ENCODE measurements around the gene SRD5A1. TPM values are rescaled to one million over a fixed set of nuclear protein-coding genes. Genes with fewer than 3 reads are reported as not detected.

Gene SRD5A1
- polyA plus RNA-seq, 1 experiment = 20.9 TPM

GRCh38 chr5:6703806-6704205 lies 70.6 kb downstream of the SRD5A1 start:
- H3K27me3 ChIP-seq (ENCODE audit: control insufficient read depth, insufficient read depth, low read length) = no peaks in the 10 kb centered on the region; the same call in 1 of the 2 replicates
- TF ChIP-seq CTCF (IDR thresholded peaks at IDR 0.05; ENCODE audit: insufficient read depth, low read depth, low read length) = no peak
- no peak for DNase-seq (ENCODE audit: low read depth)
- H3K36me3 ChIP-seq (ENCODE audit: control insufficient read depth, insufficient read depth, low read length) = no peaks in the 10 kb centered on the region
- ChIA-PET POLR2A (no interaction called here), CTCF (interaction anchor here (1.9 kb wide), 1 partner anchor 16 kb away, joined by 4 read pairs; no protein-coding TSS in a partner anchor)
- H3K4me3 ChIP-seq (ENCODE audit: low read depth, low read length) = no peak overlapping the region

GRCh38 chr5:6704361-6704851 lies 71.2 kb downstream of the SRD5A1 start:
- DNase-seq (ENCODE audit: low read depth) = peak; percentile 80
- no peak for TF ChIP-seq CTCF (IDR thresholded peaks at IDR 0.05; ENCODE audit: insufficient read depth, low read depth, low read length)
- CTCF ChIA-PET = interaction anchor here (1.3 to 1.9 kb wide), 2 partner anchors 17 to 41 kb away, joined by 3 to 4 read pairs; no protein-coding TSS in a partner anchor
- POLR2A ChIA-PET = no interaction called here
- H3K4me3 ChIP-seq (ENCODE audit: low read depth, low read length) = no peak overlapping the region
- H3K36me3 ChIP-seq (ENCODE audit: control insufficient read depth, insufficient read depth, low read length) = no peaks in the 10 kb centered on the region
- H3K27me3 ChIP-seq (ENCODE audit: control insufficient read depth, insufficient read depth, low read length) = no peaks in the 10 kb centered on the region; the same call in 1 of the 2 replicates

- CTCF ChIA-PET = interaction anchor here (0.6 to 1.3 kb wide), 2 partner anchors 40 to 287 kb away, joined by 3 read pairs; no protein-coding TSS in a partner anchor
- Histone ChIP-seq H3K27me3 (ENCODE audit: control insufficient read depth, insufficient read depth, low read length) (no peaks in the 10 kb centered on the region), H3K4me3 (ENCODE audit: low read depth, low read length) (no peak overlapping the region), H3K36me3 (ENCODE audit: control insufficient read depth, insufficient read depth, low read length) (no peaks in the 10 kb centered on the region)
- no peak for DNase-seq (ENCODE audit: low read depth)
- POLR2A ChIA-PET = no interaction called here
- no peak for TF ChIP-seq CTCF (IDR thresholded peaks at IDR 0.05; ENCODE audit: insufficient read depth, low read depth, low read length)
Measured at GRCh38 chr5:6705088-6705487, 71.8 kb downstream of the SRD5A1 start.

- POLR2A ChIA-PET = no interaction called here
- no peak for DNase-seq (ENCODE audit: low read depth)
- no peaks in the 10 kb centered on the region for H3K27me3 ChIP-seq (ENCODE audit: control insufficient read depth, insufficient read depth, low read length)
- no peak overlapping the region for H3K4me3 ChIP-seq (ENCODE audit: low read depth, low read length)
- CTCF ChIA-PET = interaction anchor here (0.6 kb wide), 1 partner anchor 70 kb away, joined by 3 read pairs; no protein-coding TSS in a partner anchor
- TF ChIP-seq CTCF (IDR thresholded peaks at IDR 0.05; ENCODE audit: insufficient read depth, low read depth, low read length) = no peak
- no peaks in the 10 kb centered on the region for H3K36me3 ChIP-seq (ENCODE audit: control insufficient read depth, insufficient read depth, low read length)
Measured at GRCh38 chr5:6705959-6706358, 72.7 kb downstream of the SRD5A1 start.

GRCh38 chr5:6707852-6708251 lies 74.6 kb downstream of the SRD5A1 start:
- no peak for TF ChIP-seq CTCF (IDR thresholded peaks at IDR 0.05; ENCODE audit: insufficient read depth, low read depth, low read length)
- no peak for DNase-seq (ENCODE audit: low read depth)
- Histone ChIP-seq H3K36me3 (ENCODE audit: control insufficient read depth, insufficient read depth, low read length) (no peaks in the 10 kb centered on the region), H3K4me3 (ENCODE audit: low read depth, low read length) (no peak overlapping the region), H3K27me3 (ENCODE audit: control insufficient read depth, insufficient read depth, low read length) (no peaks in the 10 kb centered on the region)
- POLR2A ChIA-PET = no interaction called here
- CTCF ChIA-PET = no interaction called here
